Karpas-422 (cell line): ENCODE measurements around the gene MIPOL1. TPM values are rescaled to one million over a fixed set of nuclear protein-coding genes. Genes with fewer than 3 reads are reported as not detected.

ENCODE experiments used
- DNase-seq: peaks from one replicate; pipeline ENCODE4 v3.0.0-alpha.2; 2015
- H2AFZ ChIP-seq: fragments of 200-600 bp; sonication (generic); 2 replicates; pipeline ENCODE4 v1.6.1; 2014; ENCODE audit warnings: antibody characterized with exemption, low read length, mixed read lengths
- H3K27ac ChIP-seq: fragments of 200-600 bp; sonication (generic); 2 replicates; pipeline ENCODE4 v1.5.1; 2014; ENCODE audit warnings: mild to moderate bottlenecking, low read length, moderate library complexity
- H3K27me3 ChIP-seq: fragments of 200-600 bp; sonication (generic); 2 replicates; pipeline ENCODE4 v1.6.1; 2014; ENCODE audit warnings: low read length, mixed read lengths
- H3K36me3 ChIP-seq: fragments of 200-600 bp; sonication (generic); 2 replicates; pipeline ENCODE4 v1.6.1; 2014; ENCODE audit warnings: low read length, mixed read lengths; ENCODE audit not compliant: insufficient read depth
- H3K4me1 ChIP-seq: fragments of 200-600 bp; sonication (generic); 2 replicates; pipeline ENCODE4 v1.6.1; 2014; ENCODE audit warnings: mild to moderate bottlenecking, low read length, mixed read lengths
- H3K4me2 ChIP-seq: fragments of 200-600 bp; sonication (generic); 2 replicates; pipeline ENCODE4 v1.6.1; 2014; ENCODE audit warnings: low read length, low read depth, mild to moderate bottlenecking; ENCODE audit not compliant: poor library complexity, severe bottlenecking
- H3K4me3 ChIP-seq: fragments of 200-600 bp; sonication (generic); 2 replicates; pipeline ENCODE4 v1.5.1; 2014; ENCODE audit warnings: mild to moderate bottlenecking, antibody characterized with exemption, low read length, mixed read lengths
- H3K79me2 ChIP-seq: fragments of 200-600 bp; sonication (generic); 2 replicates; pipeline ENCODE4 v1.6.1; 2014; ENCODE audit warnings: mild to moderate bottlenecking, low read length, mixed read lengths
- H3K9ac ChIP-seq: fragments of 200-600 bp; sonication (generic); 2 replicates; pipeline ENCODE4 v1.6.0; 2014; ENCODE audit warnings: low read length
- H3K9me2 ChIP-seq: fragments of 200-600 bp; sonication (generic), shearing (Covaris generic); replicated peaks from 2 replicates; pipeline ENCODE4 v1.6.0; 2014; ENCODE audit warnings: mild to moderate bottlenecking, low read length, moderate library complexity; ENCODE audit not compliant: insufficient read depth
- H3K9me3 ChIP-seq: fragments of 300-700, 200-600 bp; sonication (generic); 2 replicates; pipeline ENCODE4 v1.6.1; 2014; ENCODE audit warnings: low read length, mixed read lengths
- H4K20me1 ChIP-seq: fragments of 200-600 bp; sonication (generic); 2 replicates; pipeline ENCODE4 v1.6.1; 2014; ENCODE audit warnings: mild to moderate bottlenecking, antibody characterized with exemption, low read length, low read depth; ENCODE audit not compliant: insufficient read depth
- total RNA-seq: library from RNA; depleted of rRNA; stranded (reverse); fragments of >200 nt; shearing (Covaris generic); gene quantifications from 2 replicates; pipeline ENCODE4 v1.2.3, GENCODE V29; 2014; ENCODE audit warnings: low replicate concordance

MIPOL1 gene
- total RNA-seq, 1 experiment from 2014 or later: not detected

DNA sequence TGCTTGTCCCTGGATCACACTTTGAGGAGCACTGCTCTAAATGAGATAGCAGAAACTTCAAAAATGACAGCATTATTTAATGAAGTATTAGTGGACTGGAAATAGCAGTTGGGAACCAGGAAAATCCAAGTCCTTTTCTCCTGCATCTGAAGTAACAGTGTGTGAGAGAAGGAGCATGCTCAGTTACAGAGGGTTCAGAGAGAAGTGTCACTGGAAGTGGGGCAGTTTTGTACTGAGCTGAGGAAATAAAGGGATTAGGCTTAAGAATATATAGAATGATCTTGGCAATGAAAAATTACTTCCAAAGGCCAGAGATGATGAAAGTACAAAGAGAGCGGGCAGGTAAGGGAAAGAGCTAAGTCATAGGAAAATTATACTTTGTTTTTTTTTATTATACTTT is 130.9 kb downstream of the MIPOL1 start:
- H3K9me2 ChIP-seq: no peaks in the 10 kb centered on the region
- no peaks in the 10 kb centered on the region for H3K9me3 ChIP-seq
- H3K27ac ChIP-seq: no peak overlapping the region
- no peak overlapping the region for H3K9ac ChIP-seq
- no peak overlapping the region for H3K4me3 ChIP-seq
- no peak overlapping the region for H2AFZ ChIP-seq
- H3K4me1 ChIP-seq: no peaks in the 10 kb centered on the region
- 0 out of 2 replicates have a peak, but pooled peaks cover 2% of the 10 kb centered on the region for H3K27me3 ChIP-seq
- no peaks in the 10 kb centered on the region for H3K36me3 ChIP-seq
- H4K20me1 ChIP-seq: no peaks in the 10 kb centered on the region
- H3K4me2 ChIP-seq: no peak overlapping the region
- H3K79me2 ChIP-seq: no peaks in the 10 kb centered on the region
- DNase-seq: no peak

DNA sequence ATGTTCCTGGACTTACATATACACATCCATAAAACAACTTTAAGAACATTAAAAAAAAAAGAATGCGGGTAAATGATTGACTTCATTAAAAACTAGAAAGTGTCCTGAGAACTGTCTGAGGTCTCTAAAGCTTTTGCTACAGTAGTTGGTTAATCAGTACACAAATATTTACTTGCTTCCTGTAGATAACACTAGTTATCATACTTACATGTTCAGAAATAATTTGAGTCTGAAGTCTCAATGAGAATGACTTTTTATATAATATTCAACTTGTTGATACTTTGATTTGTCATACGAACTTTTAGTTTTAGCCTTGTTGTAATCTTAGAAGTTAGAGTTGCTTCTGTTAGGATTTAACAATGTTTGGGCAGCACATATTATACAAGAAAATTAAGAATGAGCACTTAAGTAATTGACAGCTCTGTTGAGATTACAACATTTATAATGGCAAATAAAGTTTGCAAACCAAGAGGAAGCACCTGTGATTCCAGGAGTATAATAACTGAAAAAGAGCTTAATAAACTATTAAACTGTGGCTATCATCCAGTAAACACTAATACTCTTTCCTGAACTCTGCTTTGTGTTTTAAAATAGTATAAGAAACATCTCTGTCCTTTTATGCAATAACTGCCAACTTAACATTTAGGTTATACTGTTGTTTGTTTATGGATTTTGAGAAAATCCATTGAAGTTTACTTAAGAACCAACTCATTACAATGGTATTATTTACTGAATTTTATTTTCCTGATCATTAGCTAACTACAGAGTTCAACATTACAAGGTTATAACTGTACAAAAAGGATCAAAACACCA is 131.7 kb downstream of the MIPOL1 start:
- H3K4me2 ChIP-seq: no peak overlapping the region
- no peaks in the 10 kb centered on the region for H3K9me2 ChIP-seq
- H4K20me1 ChIP-seq: no peaks in the 10 kb centered on the region
- H3K36me3 ChIP-seq: no peaks in the 10 kb centered on the region
- H3K4me3 ChIP-seq: no peak overlapping the region
- H3K9me3 ChIP-seq: no peaks in the 10 kb centered on the region
- no peak for DNase-seq
- no peaks in the 10 kb centered on the region for H3K4me1 ChIP-seq
- no peak overlapping the region for H3K9ac ChIP-seq
- H2AFZ ChIP-seq: no peak overlapping the region
- no peaks in the 10 kb centered on the region for H3K79me2 ChIP-seq
- H3K27ac ChIP-seq: no peak overlapping the region
- H3K27me3 ChIP-seq: 0 out of 2 replicates have a peak, but pooled peaks cover 2% of the 10 kb centered on the region

DNA sequence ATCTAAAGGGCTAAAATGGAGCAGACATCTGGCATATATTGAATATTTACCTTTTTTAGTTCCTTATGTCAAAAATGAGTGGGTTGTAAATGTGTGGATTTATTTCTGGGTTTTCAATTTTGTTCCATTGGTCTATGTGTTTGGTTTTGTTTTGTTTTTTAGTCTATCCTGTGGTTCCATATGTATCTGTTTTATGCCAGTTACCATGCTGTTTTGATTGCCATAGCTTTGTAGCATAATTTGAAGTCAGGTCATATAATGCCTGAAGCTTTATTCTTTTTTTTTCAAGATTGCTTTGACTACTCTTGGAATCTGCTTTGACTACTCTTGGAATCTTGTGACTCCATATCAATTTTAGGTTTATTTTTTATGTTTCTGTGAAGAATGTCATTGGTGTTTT is 133.2 kb downstream of the MIPOL1 start:
- H3K9me3 ChIP-seq: no peaks in the 10 kb centered on the region
- no peaks in the 10 kb centered on the region for H4K20me1 ChIP-seq
- no peaks in the 10 kb centered on the region for H3K79me2 ChIP-seq
- H3K36me3 ChIP-seq: no peaks in the 10 kb centered on the region
- 0 out of 2 replicates have a peak, but pooled peaks cover 2% of the 10 kb centered on the region for H3K27me3 ChIP-seq
- no peak for DNase-seq
- no peak overlapping the region for H3K27ac ChIP-seq
- H3K4me2 ChIP-seq: no peak overlapping the region
- no peak overlapping the region for H2AFZ ChIP-seq
- H3K9ac ChIP-seq: no peak overlapping the region
- H3K4me1 ChIP-seq: no peaks in the 10 kb centered on the region
- H3K9me2 ChIP-seq: no peaks in the 10 kb centered on the region
- H3K4me3 ChIP-seq: no peak overlapping the region

DNA sequence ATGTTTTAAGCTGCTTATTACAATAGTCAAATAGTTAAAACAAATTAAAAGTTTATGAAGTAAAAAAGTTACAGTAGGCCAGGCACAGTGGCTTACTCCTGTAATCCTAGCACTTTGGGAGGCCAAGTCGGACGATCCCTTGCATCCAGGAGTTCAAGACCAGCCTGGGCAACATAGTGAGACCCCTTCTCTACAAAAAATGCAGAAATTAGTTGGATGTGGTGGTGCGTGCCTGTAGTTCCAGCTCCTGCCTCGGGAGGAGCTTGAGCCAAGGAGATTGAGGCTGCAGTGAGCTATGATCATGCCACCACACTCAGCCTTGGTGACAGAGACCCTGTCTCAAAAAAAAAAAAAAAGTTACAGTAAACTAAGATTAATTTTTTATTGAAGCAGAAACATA is 142.6 kb downstream of the MIPOL1 start:
- Histone ChIP-seq H3K4me1 (no peaks in the 10 kb centered on the region), H3K4me3 (no peak overlapping the region), H3K36me3 (no peaks in the 10 kb centered on the region), H2AFZ (no peak overlapping the region), H4K20me1 (no peaks in the 10 kb centered on the region), H3K9me2 (no peaks in the 10 kb centered on the region), H3K27me3 (no peaks in the 10 kb centered on the region), H3K9ac (no peak overlapping the region), H3K27ac (no peak overlapping the region), H3K79me2 (no peaks in the 10 kb centered on the region), H3K9me3 (no peaks in the 10 kb centered on the region), H3K4me2 (no peak overlapping the region)
- peak; percentile 52 for DNase-seq

DNA sequence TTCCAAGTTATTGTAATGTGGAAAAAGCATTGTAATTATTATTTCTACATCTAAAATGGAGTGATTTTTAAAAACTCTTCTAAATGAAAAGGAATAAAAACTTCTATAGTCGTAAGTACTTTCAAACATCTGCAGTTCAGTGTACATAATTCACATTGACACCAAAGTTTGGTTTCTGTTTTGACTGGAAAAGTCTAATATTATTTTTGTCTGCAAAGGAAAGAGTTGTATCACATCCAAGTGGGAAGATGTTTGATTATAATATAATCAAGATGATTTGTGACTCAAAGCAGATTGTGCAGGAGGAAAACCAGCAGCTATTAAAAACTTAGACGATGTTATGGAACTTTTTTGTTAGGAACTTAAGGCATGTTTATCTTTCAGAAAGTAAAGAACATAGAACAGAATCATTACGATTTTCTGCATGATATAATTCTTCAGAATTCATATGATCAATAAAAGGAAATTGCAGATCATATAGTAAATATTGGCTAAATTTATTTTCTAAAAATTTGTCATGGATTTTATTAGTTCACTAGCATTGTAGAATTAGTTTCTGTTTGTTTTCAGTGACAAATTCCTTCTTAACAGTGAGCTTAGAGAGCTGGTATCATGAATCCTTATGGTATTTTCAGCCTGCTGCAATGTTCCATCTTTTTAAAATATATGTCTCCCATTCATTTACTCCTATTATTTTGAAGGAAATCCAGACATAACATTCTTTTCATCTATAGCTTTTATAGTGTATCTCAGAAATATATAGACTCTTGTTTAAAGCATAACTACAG is 145.8 kb downstream of the MIPOL1 start:
- Histone ChIP-seq H3K36me3 (no peaks in the 10 kb centered on the region), H3K4me1 (no peaks in the 10 kb centered on the region), H3K4me2 (no peak overlapping the region), H3K79me2 (no peaks in the 10 kb centered on the region), H3K9me3 (no peaks in the 10 kb centered on the region), H3K9ac (no peak overlapping the region), H3K27ac (no peak overlapping the region), H3K4me3 (no peak overlapping the region), H4K20me1 (no peaks in the 10 kb centered on the region), H2AFZ (no peak overlapping the region), H3K9me2 (no peaks in the 10 kb centered on the region), H3K27me3 (no peaks in the 10 kb centered on the region)
- no peak for DNase-seq

DNA sequence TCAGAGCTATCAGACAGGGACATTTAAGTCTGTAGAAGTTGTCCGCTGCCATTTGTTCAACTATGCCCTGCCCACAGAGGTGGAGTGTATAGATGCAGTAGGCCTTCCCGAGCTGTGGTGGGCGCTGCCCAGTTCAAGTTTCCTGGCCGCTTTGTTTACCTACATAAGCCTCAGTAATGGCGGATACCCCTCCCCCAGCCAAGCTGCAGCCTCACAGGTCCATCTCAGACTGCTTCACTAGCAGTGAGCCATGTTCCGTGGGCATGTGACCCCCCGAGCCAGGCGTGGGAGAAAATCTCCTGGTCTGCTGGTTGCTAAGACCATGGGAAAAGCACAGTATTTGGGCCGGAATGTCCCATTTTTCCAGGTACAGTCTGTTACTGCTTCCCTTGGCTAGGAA is 165.9 kb downstream of the MIPOL1 start:
- no peaks in the 10 kb centered on the region for H3K9me3 ChIP-seq
- no peak overlapping the region for H3K4me3 ChIP-seq
- H3K9ac ChIP-seq: no peak overlapping the region
- H3K36me3 ChIP-seq: no peaks in the 10 kb centered on the region
- H3K4me1 ChIP-seq: no peaks in the 10 kb centered on the region
- DNase-seq: no peak
- no peak overlapping the region for H2AFZ ChIP-seq
- H4K20me1 ChIP-seq: no peaks in the 10 kb centered on the region
- H3K27me3 ChIP-seq: no peaks in the 10 kb centered on the region
- H3K4me2 ChIP-seq: no peak overlapping the region
- H3K27ac ChIP-seq: no peak overlapping the region
- no peaks in the 10 kb centered on the region for H3K9me2 ChIP-seq
- no peaks in the 10 kb centered on the region for H3K79me2 ChIP-seq

DNA sequence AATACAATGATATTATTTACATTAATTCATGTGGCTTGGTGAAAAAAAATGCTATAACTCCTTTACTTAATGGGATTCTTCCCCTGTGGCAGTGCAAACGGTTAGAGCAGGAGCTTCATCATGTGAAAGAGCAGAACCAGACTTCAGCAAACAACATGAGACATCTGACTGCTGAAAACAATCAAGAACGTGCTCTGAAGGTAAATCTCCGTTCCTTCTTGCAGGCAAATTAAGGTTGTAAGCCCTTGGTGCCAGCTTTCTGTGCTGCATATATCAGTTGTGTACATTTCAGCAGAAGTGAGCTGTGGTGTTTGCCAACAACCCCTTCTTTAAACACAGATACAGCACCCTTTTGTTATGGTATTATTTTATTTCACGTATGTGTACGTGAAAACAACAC is 171.7 kb downstream of the MIPOL1 start:
- Histone ChIP-seq H3K4me1 (no peaks in the 10 kb centered on the region), H2AFZ (no peak overlapping the region), H4K20me1 (no peaks in the 10 kb centered on the region), H3K9me3 (no peaks in the 10 kb centered on the region), H3K36me3 (no peaks in the 10 kb centered on the region), H3K27ac (no peak overlapping the region), H3K79me2 (no peaks in the 10 kb centered on the region), H3K4me3 (no peak overlapping the region), H3K4me2 (no peak overlapping the region), H3K9me2 (no peaks in the 10 kb centered on the region), H3K27me3 (0 out of 2 replicates have a peak, but pooled peaks cover 7% of the 10 kb centered on the region), H3K9ac (no peak overlapping the region)
- DNase-seq: no peak

DNA sequence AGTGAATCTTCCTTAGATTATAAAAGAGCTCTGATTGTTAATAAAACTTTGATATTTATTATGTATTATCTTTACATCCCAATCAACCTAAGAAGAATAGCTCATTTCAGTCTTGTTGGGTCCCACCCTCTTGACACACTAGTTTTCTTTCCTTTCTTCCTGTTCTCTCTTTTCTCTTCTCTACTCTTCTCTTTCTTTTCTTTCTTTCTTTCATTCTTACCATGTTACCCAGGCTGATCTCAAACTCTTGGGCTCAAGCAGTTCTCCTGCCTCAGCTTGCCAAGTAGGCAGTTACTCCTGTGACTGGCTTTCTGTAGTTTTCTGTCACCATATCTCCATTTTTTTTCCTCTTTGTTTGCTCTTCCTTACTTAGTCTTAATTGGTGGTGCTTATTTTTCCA is 177.8 kb downstream of the MIPOL1 start:
- Histone ChIP-seq H3K36me3 (no peaks in the 10 kb centered on the region), H4K20me1 (no peaks in the 10 kb centered on the region), H3K4me2 (no peak overlapping the region), H3K27ac (no peak overlapping the region), H3K79me2 (no peaks in the 10 kb centered on the region), H3K4me3 (no peak overlapping the region), H3K9me3 (no peaks in the 10 kb centered on the region), H2AFZ (no peak overlapping the region), H3K4me1 (no peaks in the 10 kb centered on the region), H3K9ac (no peak overlapping the region), H3K27me3 (no peaks in the 10 kb centered on the region), H3K9me2 (no peaks in the 10 kb centered on the region)
- DNase-seq: no peak
